ENCODE results near the gene EID2.

The EID2 gene

GRCh38 chr19:39502640-39503417 is 37.1 kb downstream of the EID2 start:
- no peak for DNase-seq (ENCODE audit: low spot score)
- no peak for FAIRE-seq

GRCh38 chr19:39501340-39501739 is 38.6 kb downstream of the EID2 start:
- FAIRE-seq (no peak), DNase-seq (ENCODE audit: low spot score) (no peak)

- FAIRE-seq (no peak), DNase-seq (ENCODE audit: low spot score) (no peak)
Measured at GRCh38 chr19:39500543-39500942, 39.4 kb downstream of the EID2 start.

- DNase-seq (ENCODE audit: low spot score): no peak
- FAIRE-seq: no peak
Measured at GRCh38 chr19:39499932-39500331, 40.0 kb downstream of the EID2 start.

GRCh38 chr19:39498798-39499642 is 40.9 kb downstream of the EID2 start, which contains the start of gene DLL3:
Gene DLL3, plus strand, starts transcription at chr19:39498947. Its CDS starts 28 bp downstream, at chr19:39498975.
- DNase-seq (ENCODE audit: low spot score) (no peak), FAIRE-seq (no peak)

GRCh38 chr19:39497996-39498797 is 41.8 kb downstream of the EID2 start:
- no peak for DNase-seq (ENCODE audit: low spot score)

GRCh38 chr19:39497701-39497995 is 42.3 kb downstream of the EID2 start:
- FAIRE-seq (no peak), DNase-seq (ENCODE audit: low spot score) (no peak)

More at GRCh38 chr19:39497996-39498797, 41.8 kb downstream of the EID2 start:
- no peak for FAIRE-seq

- DNase-seq (ENCODE audit: low spot score) (no peak), FAIRE-seq (no peak)
Measured at GRCh38 chr19:39496063-39496462, 43.9 kb downstream of the EID2 start.

- DNase-seq (ENCODE audit: low spot score) (no peak), FAIRE-seq (no peak)
Measured at GRCh38 chr19:39494661-39495060, 45.3 kb downstream of the EID2 start.

- DNase-seq (ENCODE audit: low spot score) (no peak), FAIRE-seq (no peak)
Measured at GRCh38 chr19:39492788-39493187, 47.2 kb downstream of the EID2 start.

GRCh38 chr19:39492225-39492624 is 47.7 kb downstream of the EID2 start:
- DNase-seq (ENCODE audit: low spot score) (no peak), FAIRE-seq (no peak)

- DNase-seq (ENCODE audit: low spot score) (no peak), FAIRE-seq (no peak)
Measured at GRCh38 chr19:39489756-39490155, 50.2 kb downstream of the EID2 start.

Data from RCC 7860 (cell line).